ENCODE data around the gene TXNDC11.

The TXNDC11 gene

DNA sequence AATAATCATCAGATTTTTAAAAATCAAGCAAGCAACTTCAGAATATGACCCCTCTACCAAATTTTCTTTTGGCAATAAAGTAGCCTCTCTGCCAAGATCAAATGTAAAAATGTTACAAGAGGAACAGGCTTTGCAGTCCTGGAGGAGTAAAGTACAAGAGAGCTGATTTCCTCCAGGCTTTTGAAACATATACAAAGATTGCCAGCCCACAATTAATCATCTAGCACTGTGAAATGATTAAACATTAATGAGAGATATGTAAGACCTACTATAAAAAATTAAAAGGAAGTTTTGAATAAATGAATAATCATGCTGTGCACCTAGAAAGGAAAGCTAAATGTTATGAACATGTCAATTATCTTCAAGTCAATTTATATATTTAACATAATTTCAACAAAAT lies 26.3 kb downstream of the TXNDC11 start:
- no peak for DNase-seq

DNA sequence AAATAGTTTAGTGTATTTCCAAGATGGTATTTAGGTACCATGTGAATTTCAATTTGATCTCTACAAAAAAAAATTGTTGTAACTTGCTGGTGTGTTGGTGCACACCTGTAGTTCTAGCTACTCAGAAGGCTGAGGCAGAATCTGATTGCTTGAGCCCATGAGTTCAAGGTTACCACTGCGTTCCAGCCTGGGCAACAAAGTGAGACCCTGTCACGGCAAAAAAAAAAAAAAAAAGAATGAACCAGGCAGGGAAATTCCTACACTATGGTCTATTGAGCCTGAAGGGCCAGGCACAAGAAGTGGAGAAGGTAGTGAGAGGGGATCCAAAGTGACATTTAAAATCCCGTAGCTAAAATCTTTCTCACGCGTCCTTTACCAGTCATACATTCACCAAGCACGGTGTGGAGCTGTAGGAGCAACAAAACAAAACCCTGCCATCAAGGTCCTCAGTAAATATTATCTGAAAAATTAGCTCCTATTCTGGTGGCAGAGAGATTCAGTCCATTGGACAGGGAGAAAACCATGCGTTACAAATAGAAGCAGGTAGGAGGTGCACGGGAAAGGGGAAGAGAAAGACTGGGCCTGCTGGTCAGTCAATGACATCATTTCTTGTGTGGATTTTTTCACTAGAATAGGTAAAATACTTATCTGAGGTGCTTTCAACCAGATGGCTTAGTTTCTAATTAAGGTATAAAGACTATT lies 27.3 kb downstream of the TXNDC11 start:
- DNase-seq: no peak

DNA sequence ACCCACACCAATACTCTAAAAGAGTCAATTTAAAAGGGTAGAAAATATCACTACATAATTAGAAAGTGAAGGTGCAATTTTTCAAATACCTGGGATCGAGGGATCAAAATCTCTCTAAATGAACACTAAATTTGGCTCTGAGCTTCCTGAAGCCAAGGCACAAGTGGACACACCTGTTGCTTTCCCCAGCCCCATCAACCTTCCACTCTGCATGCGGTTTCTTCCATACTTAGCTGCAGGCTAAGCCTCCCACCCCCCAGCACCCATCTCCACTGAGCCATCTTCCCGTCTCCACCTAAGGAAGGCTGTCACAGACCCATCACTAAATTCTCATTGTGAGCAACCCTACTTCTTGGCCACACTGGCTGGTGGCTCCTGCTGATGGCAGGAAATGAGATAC lies 30.5 kb downstream of the TXNDC11 start:
- DNase-seq: no peak

DNA sequence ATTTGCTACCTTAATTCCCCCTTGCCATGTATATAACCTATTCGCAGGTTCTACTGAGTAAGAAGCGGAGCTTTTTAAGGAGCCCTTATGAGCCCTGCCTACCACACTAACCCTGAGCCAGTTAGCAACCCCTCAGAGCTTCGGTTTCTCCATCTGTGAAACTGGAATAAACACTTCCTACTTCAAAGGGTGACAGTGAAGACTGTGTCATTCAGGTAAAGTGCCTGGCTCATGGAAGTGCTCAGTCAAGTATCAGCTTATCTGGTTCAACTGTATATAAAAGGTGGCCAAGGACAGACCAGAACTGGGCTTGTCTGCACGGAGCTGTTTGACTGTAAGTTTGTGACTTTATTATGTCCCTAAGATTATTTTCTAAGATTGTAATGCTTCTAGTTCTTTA lies 31.0 kb downstream of the TXNDC11 start:
- DNase-seq: no peak

DNA sequence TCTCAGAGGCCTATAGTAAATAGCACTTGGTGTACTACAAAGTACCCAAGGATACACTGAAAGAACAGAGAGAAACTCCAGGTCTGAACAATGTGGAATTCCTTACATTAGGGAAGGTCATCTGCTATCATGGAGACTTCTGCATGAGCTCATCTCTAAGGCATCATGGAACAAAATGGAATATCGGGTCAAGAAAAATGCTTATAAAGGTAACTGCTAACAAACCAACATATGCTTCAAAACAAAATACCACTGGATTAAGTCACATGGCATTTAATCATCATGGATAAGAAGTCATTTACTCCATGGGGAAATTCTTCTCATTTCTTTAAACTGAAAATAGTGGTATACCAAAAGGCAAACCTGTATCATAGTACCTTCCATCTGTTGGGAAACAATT lies 34.2 kb downstream of the TXNDC11 start:
- no peak for DNase-seq

DNA sequence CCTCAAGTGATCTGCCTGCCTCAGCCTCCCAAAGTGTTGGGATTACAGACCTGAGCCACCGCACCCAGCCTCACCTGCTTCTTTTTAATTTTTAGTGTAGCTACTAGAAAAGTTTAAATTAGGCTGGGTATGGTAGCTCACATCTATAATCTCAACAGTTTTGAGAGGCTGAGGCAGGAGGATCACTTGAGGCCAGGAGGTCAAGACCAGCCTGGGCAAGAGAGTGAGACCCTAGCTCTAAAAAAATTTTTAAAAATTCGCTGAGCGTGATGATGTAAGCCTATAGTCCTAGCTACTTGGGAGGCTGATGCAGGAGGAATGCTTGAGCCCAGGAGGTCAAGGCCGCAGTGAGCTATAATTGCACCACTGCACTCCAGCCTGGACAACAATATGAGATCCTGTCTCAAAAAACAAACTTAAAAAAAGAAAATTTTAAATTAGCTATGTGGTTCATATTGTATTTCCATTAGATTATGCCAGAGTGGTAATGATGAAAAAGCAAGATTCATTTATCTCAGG lies 34.9 kb downstream of the TXNDC11 start:
- no peak for DNase-seq

DNA sequence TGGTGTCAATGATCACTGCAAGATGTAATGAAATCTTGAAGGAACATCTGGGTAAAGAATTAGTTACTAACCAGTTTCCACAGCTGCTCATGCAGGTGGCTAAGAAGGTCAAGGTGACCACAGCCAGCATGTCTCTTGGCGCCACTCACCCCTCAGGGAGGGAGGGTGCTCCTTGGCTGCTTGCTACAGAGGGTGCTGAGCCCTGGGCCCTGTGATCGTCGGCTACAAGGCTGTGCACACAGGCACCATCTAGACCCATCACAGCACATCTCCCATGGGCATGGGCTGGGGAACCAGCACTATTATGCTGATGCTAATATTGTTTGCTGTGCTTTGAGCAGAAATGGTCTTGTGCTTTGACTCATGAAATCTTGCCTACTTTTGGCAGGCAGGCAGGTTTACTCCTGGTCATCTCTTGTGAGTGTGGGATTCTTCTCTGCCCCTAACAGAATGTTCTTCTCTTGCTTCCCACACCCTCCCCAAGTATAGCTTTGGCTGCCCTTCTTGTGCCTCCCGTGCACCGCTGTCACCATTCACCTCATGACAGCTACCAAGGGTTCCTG lies 36.4 kb downstream of the TXNDC11 start:
- no peak for DNase-seq

DNA sequence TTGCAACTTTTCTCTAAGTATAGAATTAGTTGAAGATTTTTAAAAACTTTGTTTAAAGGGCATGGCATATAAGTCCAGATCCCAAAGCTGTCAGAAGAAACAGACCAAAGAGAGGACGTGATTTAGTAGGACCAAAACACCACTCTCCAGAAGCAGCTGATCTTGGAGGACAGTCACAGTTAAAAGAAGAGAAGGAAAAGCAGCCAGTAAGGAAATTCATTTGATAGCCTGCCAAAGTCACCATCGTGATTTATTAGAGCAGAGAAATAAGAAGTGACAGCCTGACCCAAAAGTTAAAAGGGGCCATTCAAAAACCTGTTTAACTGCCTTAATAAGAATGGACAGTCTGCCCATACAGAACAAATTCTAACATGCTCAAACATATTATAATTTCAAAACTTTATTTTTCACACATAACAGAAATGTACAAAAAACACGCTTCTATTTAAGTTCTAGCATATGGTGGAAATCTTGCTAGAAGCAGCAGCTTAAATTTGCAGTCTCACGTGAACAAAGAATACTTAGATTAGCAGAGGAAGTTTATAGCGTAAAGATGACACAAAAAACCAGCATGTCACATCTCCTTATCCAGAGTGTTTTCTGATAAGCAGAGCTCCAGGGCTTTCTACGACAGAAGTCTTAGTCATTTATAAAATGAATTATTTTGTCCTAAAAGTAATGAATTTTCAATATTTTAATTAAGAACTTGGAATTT lies 37.2 kb downstream of the TXNDC11 start:
- DNase-seq: no peak

DNA sequence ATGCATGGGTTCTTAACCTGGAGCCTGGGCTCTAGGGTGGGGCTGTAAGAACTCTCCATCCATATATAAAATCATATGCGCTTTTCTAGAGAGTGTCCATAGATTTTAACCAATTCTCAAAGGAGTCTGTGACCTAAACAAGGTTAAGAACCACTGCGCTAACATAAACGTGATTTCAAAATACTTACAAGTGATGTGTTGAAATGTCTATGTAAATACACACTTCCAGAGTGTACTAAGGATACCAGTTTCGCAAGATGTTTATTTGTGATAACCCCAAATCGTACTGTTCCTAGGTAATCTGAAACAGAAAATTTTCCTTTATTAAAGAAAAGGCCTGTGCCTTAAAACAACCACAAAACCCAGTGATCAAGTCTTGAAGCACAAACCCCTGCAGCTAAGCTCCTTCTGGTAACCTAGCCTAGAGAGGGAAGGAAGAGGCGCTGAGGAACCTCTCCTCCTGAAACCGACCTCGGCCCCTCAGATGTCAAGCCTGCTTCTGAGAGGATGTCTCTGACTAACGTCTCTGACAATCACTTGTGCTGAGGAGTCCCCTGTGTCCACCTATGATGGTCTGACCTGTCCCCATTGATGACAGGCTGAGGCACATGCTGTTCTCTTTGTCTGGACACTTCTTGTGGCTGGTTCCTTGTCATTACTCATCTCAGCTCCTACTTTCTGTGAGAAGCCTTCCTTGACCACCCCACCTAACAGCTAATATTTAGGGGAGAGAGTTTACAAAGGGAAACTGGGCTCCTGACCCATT lies 42.2 kb downstream of the TXNDC11 start:
- DNase-seq: no peak

DNA sequence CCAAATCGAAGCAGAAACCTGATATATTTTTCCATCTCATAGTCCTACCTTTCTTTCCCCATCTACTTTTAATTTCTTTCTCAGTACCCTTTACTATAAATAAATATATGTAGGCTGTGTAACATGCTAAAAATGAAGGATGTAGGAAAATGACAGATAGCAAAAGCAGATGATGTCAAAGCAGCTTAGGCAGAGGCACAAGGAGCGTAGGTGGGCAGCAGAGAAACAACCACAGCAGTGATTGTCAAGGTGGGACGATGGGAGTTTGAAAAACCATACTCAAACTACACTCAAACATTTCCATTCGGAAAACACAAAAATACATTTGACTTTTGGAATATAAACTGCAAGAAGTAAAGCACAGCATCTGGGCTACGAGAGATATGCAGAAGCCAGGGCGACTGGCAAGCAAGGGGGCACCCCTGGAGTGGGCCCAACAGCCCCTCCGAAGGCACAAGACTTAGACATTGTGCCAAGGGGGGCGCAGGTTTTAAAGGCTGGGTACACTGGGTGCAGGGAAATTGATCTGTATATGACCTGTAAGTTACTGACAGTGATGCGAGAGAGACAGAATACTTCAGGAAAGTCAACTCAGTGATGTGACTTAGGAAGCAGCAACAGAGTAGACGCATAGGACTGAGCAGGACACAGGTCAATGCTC lies 43.3 kb downstream of the TXNDC11 start:
- no peak for DNase-seq

DNA sequence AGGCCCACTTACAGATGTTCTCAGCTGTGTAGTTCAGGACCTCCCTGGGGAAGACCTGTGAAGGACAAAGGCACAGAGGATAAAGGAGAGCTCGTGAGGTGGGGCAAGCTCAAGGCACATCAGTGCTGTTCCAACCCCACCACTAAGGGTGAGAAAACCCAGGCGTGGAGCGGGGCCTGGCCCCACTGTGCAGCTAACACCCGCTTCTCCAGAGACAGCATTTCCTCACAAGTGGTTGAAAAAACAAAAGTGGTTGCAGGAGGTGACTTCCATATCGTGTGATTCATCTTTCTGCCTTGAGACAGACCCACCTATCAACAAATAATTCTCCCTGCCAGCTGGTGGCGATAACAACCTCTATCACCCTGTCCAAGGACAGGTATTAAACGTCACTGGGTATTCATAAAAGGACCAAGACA lies 44.4 kb downstream of the TXNDC11 start:
- DNase-seq: no peak

DNA sequence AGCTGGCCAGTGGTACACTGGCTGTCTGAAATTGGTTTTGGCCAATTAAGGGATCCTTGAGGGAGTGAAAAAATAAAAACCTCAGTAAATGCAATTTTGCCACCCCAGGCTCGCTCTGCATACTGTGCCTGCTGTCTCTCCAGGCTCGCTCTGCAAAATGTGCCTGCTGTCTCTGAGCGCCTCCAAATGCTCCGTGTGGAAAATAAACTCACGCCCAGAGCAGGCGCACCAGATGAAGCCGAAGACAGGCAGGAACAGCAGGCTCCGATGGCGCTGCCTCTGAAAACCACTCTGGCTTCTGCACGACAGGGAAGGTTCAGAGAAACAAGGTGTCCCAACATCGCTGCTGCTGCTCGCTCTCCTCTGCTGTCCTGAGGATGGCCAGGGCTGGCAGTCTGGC lies 45.3 kb downstream of the TXNDC11 start:
- no peak for DNase-seq

DNA sequence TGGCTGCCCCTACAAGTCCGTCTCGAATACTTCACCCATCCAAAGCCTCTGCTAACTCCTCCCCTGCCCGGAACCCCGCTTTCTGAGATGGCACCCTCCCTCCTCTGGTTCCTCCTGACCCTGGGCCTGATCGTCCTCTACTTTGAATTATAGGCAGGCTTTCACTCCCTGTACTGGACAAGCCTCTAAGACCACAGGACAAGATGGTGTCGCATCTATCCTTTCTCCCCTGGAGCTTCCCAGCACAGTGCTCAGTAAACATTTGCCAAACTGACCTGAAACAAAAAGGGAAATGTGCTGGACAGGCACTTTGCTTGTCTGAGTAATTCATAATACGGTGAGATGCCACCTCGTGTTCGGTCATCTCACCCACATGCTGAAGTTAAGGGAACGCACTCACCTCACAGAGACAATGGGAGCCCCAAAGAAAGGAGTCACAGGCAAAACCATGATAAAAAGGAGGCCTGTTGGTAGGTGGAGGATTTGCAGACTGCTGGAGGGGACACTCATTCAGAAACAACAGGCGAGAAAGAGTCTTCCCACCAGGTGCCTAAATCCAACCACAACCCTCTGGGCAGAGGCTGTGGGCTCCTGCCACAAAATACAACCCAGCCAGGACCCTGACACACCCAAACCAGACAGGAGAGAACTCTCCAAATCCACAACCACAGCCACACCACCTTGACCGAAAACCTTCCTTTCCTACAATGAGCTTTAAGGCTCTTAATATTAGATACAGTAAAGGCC lies 46.2 kb downstream of the TXNDC11 start:
- no peak for DNase-seq

DNA sequence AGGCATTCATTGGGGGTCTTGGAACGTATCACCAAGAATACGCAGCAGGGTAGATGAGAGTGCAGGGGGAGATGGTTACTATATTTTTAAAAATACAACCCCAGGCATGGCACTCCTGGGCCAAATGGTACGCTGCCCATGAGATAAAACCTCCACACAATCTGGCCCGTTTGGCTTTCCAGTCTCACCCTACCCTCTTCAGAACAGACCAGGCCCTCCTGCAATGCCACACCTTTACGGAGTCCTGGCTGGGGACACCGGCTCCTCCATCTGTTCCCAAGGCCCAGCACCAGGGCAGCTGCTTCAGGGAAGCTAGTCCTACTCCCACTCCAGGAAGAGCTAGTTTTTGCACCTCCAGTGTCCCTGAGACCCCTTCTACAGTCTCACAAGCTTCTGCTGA lies 50.0 kb downstream of the TXNDC11 start:
- no peak for DNase-seq

DNA sequence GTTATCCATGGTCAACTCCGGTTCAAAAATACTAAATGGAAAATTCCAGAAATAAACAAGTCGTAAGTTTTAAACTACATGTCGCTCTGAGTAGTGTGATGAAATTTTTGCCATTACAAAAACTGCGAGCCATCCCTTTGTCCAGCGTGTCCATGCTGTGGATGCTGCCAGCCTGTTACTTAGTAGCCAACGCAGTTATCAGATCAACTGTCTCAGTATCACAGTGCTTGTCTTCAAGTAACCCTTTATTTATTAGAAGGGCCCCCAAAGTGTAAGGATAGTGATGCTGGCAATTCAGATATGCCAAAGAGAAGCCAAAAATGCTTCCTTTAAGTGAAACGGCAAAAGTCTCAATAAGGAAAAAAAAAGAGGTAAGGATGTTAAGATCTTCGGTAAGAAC lies 50.5 kb downstream of the TXNDC11 start:
- DNase-seq: no peak

DNA sequence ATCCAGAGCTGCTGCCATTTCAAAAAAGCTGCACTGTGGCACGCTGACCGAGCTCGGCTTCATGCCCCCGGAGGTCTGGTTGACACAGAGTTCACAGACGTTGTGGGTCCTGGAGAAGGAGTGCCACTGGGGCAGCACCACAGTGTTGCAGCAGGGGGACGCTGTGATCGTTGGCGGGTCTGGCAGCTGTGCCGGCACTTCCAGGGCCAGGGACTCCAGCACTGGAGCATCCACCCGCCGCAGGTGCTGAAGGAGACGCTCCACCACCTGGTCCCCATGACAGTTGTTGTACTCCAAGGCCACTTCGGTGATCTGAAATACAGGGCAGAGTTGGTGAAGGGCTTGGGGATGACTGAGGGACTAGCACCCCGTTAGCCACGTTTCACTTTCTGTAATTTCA lies 50.9 kb downstream of the TXNDC11 start:
- no peak for DNase-seq

DNA sequence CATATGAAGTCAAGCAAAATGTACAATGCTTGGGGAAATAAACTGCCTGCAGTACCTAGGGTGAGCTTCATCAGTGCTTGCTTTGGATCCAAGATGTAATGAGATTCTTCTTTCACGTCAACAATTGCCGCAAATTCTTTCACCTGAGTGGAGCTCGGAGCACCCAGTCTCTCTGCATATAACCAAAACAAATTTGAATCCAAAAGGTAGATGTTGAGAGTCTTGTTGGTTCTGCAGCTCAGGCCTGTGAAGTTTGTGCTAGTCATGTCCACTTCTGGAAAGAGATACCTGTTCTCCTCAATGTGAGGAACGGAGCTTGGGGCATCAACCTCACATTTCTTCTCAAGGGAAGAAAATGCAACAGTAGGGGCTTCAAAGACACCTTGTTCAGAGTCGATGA lies 51.4 kb downstream of the TXNDC11 start:
- no peak for DNase-seq

DNA sequence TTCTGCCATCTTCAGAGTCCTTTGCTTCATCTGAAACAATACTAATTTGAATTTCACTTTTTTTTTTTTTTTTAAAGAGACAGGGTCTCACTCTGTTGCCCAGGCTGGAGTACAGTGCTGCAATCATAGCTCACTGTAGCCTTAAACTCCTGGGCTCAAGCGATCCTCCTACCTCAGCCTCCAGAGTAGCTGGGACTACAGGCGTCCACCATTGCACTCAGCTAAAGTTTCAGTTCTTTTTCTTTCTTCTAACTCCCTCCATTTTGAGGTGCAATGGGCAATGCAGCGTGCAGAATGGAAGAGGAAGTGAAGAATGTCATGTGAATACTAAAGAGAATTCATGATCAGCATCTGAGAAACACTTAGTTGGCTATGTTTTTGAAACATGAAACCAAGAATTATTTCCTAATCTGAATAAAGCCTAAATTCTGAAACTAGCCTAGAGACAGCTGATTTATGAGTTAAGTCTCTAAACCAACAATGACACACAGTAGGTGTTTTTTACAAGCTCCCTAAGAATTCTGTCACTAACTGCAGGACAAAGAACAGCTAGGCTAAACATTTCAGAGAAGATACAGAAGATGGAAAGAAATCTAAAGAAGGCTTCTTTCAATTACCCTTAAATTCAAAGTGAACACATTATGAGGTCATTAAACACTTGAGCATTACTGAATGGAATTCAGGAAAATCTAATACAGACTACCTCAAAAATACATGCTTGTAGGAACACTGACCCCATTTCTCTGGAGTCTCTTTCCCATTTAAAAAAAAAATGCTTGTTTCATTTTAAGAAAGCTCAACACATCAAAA lies 53.4 kb downstream of the TXNDC11 start:
- DNase-seq: no peak

DNA sequence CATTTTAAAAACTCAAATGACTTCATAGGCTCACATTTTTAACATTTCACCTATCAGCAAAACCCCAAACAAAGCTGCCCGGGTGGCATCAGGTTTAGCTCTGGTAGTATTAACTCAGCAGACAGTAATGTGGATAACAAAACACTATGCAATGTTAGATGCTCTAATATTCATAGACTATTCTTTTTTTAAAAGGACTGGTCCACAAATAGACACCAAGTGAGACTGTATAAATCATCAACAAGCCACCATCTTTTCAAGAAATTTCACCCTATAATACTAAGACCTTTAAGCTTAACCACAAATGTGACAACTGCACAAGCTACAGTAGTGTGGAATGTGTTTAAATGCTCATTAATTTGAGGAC lies 54.2 kb downstream of the TXNDC11 start:
- no peak for DNase-seq

DNA sequence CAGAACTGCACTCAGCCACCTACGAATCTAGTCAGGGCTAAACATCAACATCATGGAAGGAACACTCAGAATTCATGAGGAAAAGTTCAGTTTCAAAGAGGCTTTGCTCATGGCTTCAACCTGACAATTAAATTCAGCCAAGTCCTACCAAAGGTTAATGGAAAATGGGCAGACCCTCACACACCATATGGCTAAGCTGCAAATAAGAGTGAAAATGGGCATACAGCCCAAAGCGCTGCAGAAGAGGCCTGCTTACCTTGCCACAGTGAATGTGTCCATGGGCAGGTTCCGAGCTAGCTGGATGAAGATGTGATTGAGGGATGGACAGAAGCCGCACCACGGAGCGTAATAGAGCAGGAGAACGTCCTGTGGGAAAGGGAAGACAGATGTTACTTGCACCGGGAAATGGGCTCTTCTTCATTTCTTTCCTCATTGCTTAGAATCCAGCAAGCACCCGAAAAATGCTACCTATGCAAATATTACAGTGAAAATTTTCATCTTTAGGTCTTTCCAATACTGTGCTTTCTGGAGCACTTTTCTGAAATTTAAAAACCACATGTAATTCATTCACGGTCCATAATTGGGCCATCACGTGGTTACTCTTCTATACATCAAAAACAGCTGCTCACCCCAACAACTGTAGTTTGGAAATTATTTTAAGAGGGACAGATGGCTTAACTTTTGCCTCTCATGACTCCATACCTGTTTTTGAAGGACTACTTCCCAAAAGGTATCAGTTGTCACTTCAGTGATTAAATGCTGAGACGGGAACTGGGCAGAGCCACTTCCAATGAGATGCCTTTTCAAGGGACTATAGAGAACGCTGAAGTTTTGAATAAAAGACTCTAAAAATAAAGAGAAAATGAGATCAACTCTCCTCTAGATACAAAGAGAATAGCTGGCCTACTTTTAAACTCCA lies 54.8 kb downstream of the TXNDC11 start:
- no peak for DNase-seq
